ENCODE results near the gene PYCR2. TPM values are rescaled to one million over a fixed set of nuclear protein-coding genes. Genes with fewer than 3 reads are reported as not detected.

PYCR2 gene
- total and polyA plus RNA-seq, 10 of the 15 experiments (the other 5 are each of a cell fraction or from before 2014, with no cell fraction given), result 1.7 to 81.8 (median 54.9) TPM

DNA sequence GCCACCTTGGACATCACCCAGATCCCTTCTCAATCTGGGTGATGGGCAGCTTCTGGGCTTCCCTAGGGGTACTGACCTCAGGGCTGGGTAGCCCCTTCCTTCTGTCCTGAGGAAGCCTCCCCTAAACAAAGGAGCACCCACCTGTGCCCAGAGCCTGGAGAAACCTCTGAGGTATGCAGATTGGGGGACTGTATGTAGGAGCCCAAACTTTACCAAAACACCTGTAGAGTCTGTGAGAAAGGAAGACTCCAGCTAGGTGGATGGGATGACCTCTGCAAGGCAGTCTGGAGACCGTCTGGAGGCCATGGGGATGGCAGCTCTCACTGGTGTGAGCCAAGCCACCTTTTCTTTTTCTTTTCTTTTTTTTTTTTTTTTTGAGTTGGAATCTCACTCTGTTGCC, 30.7 kb upstream of the PYCR2 start (continued):
- TF ChIP-seq, protein P1, sequence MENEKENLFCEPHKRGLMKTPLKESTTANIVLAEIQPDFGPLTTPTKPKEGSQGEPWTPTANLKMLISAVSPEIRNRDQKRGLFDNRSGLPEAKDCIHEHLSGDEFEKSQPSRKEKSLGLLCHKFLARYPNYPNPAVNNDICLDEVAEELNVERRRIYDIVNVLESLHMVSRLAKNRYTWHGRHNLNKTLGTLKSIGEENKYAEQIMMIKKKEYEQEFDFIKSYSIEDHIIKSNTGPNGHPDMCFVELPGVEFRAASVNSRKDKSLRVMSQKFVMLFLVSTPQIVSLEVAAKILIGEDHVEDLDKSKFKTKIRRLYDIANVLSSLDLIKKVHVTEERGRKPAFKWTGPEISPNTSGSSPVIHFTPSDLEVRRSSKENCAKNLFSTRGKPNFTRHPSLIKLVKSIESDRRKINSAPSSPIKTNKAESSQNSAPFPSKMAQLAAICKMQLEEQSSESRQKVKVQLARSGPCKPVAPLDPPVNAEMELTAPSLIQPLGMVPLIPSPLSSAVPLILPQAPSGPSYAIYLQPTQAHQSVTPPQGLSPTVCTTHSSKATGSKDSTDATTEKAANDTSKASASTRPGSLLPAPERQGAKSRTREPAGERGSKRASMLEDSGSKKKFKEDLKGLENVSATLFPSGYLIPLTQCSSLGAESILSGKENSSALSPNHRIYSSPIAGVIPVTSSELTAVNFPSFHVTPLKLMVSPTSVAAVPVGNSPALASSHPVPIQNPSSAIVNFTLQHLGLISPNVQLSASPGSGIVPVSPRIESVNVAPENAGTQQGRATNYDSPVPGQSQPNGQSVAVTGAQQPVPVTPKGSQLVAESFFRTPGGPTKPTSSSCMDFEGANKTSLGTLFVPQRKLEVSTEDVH (IDR thresholded peaks at IDR 0.05; ENCODE audit: low read depth, partially characterized antibody), result no peak
- no peak for TF ChIP-seq EP300 (IDR thresholded peaks at IDR 0.05; ENCODE audit: borderline replicate concordance in 1 of 2, control insufficient read depth in 1 of 2, low read depth in 2 of 2, low read length in 2 of 2)
- TF ChIP-seq RAD21 (IDR thresholded peaks at IDR 0.05; ENCODE audit: insufficient read depth, low read depth, low read length), result no peak
- TF ChIP-seq RCOR1 (conservative IDR thresholded peaks at IDR 0.05; ENCODE audit: low read depth, low read length), result no peak
- no peak for TF ChIP-seq HCFC1 (IDR thresholded peaks at IDR 0.05; ENCODE audit: low read length)
- TF ChIP-seq TCF12 (IDR thresholded peaks at IDR 0.05; ENCODE audit: low read depth, low read length), result no peak

DNA sequence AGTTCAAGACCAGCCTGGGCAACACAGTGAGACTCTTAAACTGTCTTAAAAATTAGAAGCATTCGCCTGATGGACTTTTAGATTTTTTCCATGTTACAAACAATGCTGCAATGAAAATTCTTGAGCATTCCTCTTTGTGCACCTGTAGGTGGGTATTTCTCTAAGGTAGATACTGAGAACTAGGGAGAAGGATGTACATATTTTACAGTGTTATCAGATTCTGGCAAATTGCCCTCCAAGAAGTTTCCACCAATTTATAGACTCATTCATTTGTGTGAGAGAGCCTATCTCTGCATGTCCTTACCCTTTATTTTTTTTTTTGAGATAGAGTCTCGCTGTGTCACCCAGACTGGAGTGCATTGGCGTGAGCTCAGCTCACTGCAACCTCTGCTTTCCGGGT, 29.3 kb upstream of the PYCR2 start:
- H3K27me3 ChIP-seq (replicated peaks in 1 of 2; ENCODE audit: control insufficient read depth in 2 of 2, insufficient read depth in 2 of 2, low read length in 1 of 2), result peaks cover 0 to 2% of the 10 kb centered on the region in 2 experiments; a peak in 3 of 4 replicates
- intact Hi-C loops (cut with micrococcal nuclease; ENCODE audit: unreplicated experiment), result no loop called here
- no peak overlapping the region for H3K4me2 ChIP-seq (ENCODE audit: control insufficient read depth, insufficient read depth)
- TF ChIP-seq ZBED1 (IDR thresholded peaks at IDR 0.05; ENCODE audit: borderline replicate concordance) (no peak), KDM1A (IDR thresholded peaks at IDR 0.05; ENCODE audit: borderline replicate concordance) (no peak), MEF2B (IDR thresholded peaks at IDR 0.05; ENCODE audit: partially characterized antibody, poor library complexity, severe bottlenecking) (no peak), NFXL1 (IDR thresholded peaks at IDR 0.05; ENCODE audit: borderline replicate concordance) (no peak)
- TF ChIP-seq, protein P2, sequence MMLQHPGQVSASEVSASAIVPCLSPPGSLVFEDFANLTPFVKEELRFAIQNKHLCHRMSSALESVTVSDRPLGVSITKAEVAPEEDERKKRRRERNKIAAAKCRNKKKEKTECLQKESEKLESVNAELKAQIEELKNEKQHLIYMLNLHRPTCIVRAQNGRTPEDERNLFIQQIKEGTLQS (IDR thresholded peaks at IDR 0.05; ENCODE audit: borderline replicate concordance, extremely low read depth, low read depth, low read length), result no peak
- H3K79me2 ChIP-seq (ENCODE audit: control insufficient read depth, insufficient read depth, low read length), result no peaks in the 10 kb centered on the region
- no peaks in the 10 kb centered on the region for H4K20me1 ChIP-seq (ENCODE audit: control insufficient read depth, insufficient read depth)
- H3K4me1 ChIP-seq (ENCODE audit: control insufficient read depth, insufficient read depth, low read length), result no peaks in the 10 kb centered on the region
- 41% methylated on average over 4 of the region's 4 CpGs for WGBS (ENCODE audit: insufficient coverage, insufficient replicate concordance, low lambda C conversion rate, missing lambda C conversion rate)
- ChIA-PET POLR2A (no interaction called here), RAD21 (ENCODE audit: unreplicated experiment) (no interaction called here), CTCF (interaction anchor here (1.1 kb wide), 1 partner anchor 34 kb away, joined by 3 read pairs; no protein-coding TSS in a partner anchor), SMC1A (ENCODE audit: uncharacterized antibody, unreplicated experiment) (no interaction called here)
- no TSS peak for BruUV-seq (replicated peaks)
- in situ Hi-C loops (cut with MboI), result no loop called here
- H3K9me3 ChIP-seq (replicated peaks; ENCODE audit: control insufficient read depth, insufficient read depth, low read length), result no peaks in the 10 kb centered on the region
- ATAC-seq (no peak), DNase-seq (ENCODE audit: low read depth, low spot score) (no peak), FAIRE-seq (no peak)
- H3K27ac ChIP-seq (ENCODE audit: control insufficient read depth, insufficient read depth), result no peak overlapping the region
- H3K36me3 ChIP-seq (ENCODE audit: control insufficient read depth in 2 of 2, insufficient read depth in 2 of 2, low read length in 1 of 2), result no peaks in the 10 kb centered on the region
- no peak overlapping the region for H3K4me3 ChIP-seq
- H3K9ac ChIP-seq (ENCODE audit: control insufficient read depth, insufficient read depth, low read length), result no peak overlapping the region
- H2AFZ ChIP-seq (ENCODE audit: control insufficient read depth, low read depth, low read length), result no peak overlapping the region
